GM12878 (cell line): ENCODE measurements around the gene AIFM1. TPM values are rescaled to one million over a fixed set of nuclear protein-coding genes. Genes with fewer than 3 reads are reported as not detected.

Experiments
- ATF7 ChIP-seq: fragments of 450-650 bp; IDR thresholded peaks from 2 replicates; pipeline ENCODE4 v1.6.1; 2016; ENCODE audit warnings: low read depth, mild to moderate bottlenecking
- BCLAF1 ChIP-seq: fragments of 450-650 bp; IDR thresholded peaks from 2 replicates; pipeline ENCODE4 v1.6.1; 2017; ENCODE audit warnings: antibody characterized with exemption, mild to moderate bottlenecking, moderate library complexity
- E4F1 ChIP-seq: fragments of 450-650 bp; IDR thresholded peaks from 2 replicates; pipeline ENCODE4 v1.6.1; 2018; ENCODE audit warnings: borderline replicate concordance, mild to moderate bottlenecking; ENCODE audit not compliant: partially characterized antibody
- ETV6 ChIP-seq, 2 experiments: fragments of 450-650 bp in 1 of 2; IDR thresholded peaks in 1 of 2; conservative IDR thresholded peaks in 1 of 2; 2 replicates each; pipeline ENCODE4 v1.6.1; 2014; ENCODE audit warnings: antibody characterized with exemption in 1 of 2, borderline replicate concordance in 1 of 2, low read depth in 1 of 2, mild to moderate bottlenecking in 1 of 2, moderate library complexity in 1 of 2
- EZH2 ChIP-seq: IDR thresholded peaks from 2 replicates; pipeline ENCODE4 v1.6.1; 2012; ENCODE audit warnings: low read depth, mild to moderate bottlenecking, control low read depth, inconsistent platforms, low read length, borderline replicate concordance; ENCODE audit not compliant: control insufficient read depth
- FOXK2 ChIP-seq: fragments of 450-650 bp; IDR thresholded peaks from 2 replicates; pipeline ENCODE4 v1.6.1; 2017; ENCODE audit warnings: mild to moderate bottlenecking, moderate library complexity
- GATAD2B ChIP-seq: fragments of 450-650 bp; conservative IDR thresholded peaks from 2 replicates; pipeline ENCODE4 v1.6.1; 2017; ENCODE audit warnings: low read depth, mild to moderate bottlenecking, moderate library complexity
- IKZF1 ChIP-seq: fragments of 450-650 bp; conservative IDR thresholded peaks from 2 replicates; pipeline ENCODE4 v1.6.1; 2017; ENCODE audit warnings: antibody characterized with exemption, mild to moderate bottlenecking
- NFYA ChIP-seq: IDR thresholded peaks from 2 replicates; pipeline ENCODE4 v1.6.1; 2011; ENCODE audit warnings: low read depth, mild to moderate bottlenecking, low read length, improper control_type of control experiment, borderline replicate concordance
- NR2C1 ChIP-seq: fragments of 450-650 bp; IDR thresholded peaks from 2 replicates; pipeline ENCODE4 v1.6.1; 2017; ENCODE audit warnings: antibody characterized with exemption, mild to moderate bottlenecking, moderate library complexity
- NRF1 ChIP-seq: conservative IDR thresholded peaks from 2 replicates; pipeline ENCODE4 v1.6.1; 2011; ENCODE audit warnings: mild to moderate bottlenecking, low read depth, low read length, improper control_type of control experiment
- POLR2AphosphoS5 ChIP-seq: IDR thresholded peaks from 2 replicates; pipeline ENCODE4 v1.6.1; 2011; ENCODE audit warnings: mild to moderate bottlenecking, low read length, inconsistent platforms
- POU2F2 ChIP-seq: IDR thresholded peaks from 3 replicates; pipeline ENCODE4 v1.6.1; 2011; ENCODE audit warnings: low read depth, mild to moderate bottlenecking, low read length, borderline replicate concordance
- SPI1 ChIP-seq: IDR thresholded peaks from 2 replicates; pipeline ENCODE4 v1.6.1; 2011; ENCODE audit warnings: low read depth, mild to moderate bottlenecking, low read length, moderate library complexity, borderline replicate concordance; ENCODE audit not compliant: insufficient read depth
- STAT3 ChIP-seq: IDR thresholded peaks from 2 replicates; pipeline ENCODE4 v1.6.1; 2011; ENCODE audit warnings: low read depth, low read length, improper control_type of control experiment
- TARDBP ChIP-seq: IDR thresholded peaks from 2 replicates; pipeline ENCODE4 v1.6.1; 2016; ENCODE audit warnings: borderline replicate concordance
- TCF12 ChIP-seq: IDR thresholded peaks from 2 replicates; pipeline ENCODE4 v1.6.1; 2011; ENCODE audit warnings: low read depth, mild to moderate bottlenecking, low read length
- WRNIP1 ChIP-seq: IDR thresholded peaks from 2 replicates; pipeline ENCODE4 v1.6.1; 2011; ENCODE audit warnings: low read depth, low read length, improper control_type of control experiment, borderline replicate concordance
- YY1 ChIP-seq: IDR thresholded peaks from 2 replicates; pipeline ENCODE4 v1.6.1; 2011; ENCODE audit warnings: low read depth, mild to moderate bottlenecking, low read length
- ZNF207 ChIP-seq: fragments of 450-650 bp; IDR thresholded peaks from 2 replicates; pipeline ENCODE4 v1.6.1; 2014; ENCODE audit warnings: antibody characterized with exemption, mild to moderate bottlenecking, borderline replicate concordance
- polyA plus RNA-seq, 11 experiments: library from polyadenylated mRNA; depleted of rRNA in 4 of 11; unstranded in 6 of 11; stranded (reverse) in 5 of 11; fragments of >200 nt; fragmentation: Nextera tagmentation in 4 of 11; fragmentation: Illumina TruSeq in 1 of 11; extraction: Ambion mirVana in 4 of 11; extraction: Trizol in 1 of 11; gene quantifications; 1 replicate in 1 of 11; 2 replicates in 10 of 11; pipeline versions ENCODE4 v1.2.1 to v1.2.3, GENCODE V29; 2011 to 2016; ENCODE audit warnings: inconsistent platforms in 2 of 11, missing spikeins in 2 of 11, low read depth in 1 of 11
- total RNA-seq, 4 experiments: library from RNA; depleted of rRNA in 3 of 4; stranded (reverse); fragments of >200 nt in 3 of 4; fragmentation: Illumina TruSeq in 1 of 4; extraction: Trizol in 1 of 4; gene quantifications; 2 replicates each; pipeline versions ENCODE4 v1.2.1 to v1.2.3, GENCODE V29; 2013 to 2021
- TF ChIP-seq, protein P1 (sequence below): fragments of 150-350 bp; IDR thresholded peaks from 2 replicates; pipeline ENCODE4 v1.6.1; 2016; ENCODE audit warnings: low read depth, low read length

Gene AIFM1
- total and polyA plus RNA-seq, 10 of the 15 experiments (the other 5 are each of a cell fraction or from before 2014, with no cell fraction given), result 44.2 to 121 (median 80.0) TPM

- TF ChIP-seq E4F1, result peak; percentile 79
- no peak for TF ChIP-seq FOXK2
- peak; percentile 42; the same call in 1 of the 2 replicates for TF ChIP-seq GATAD2B
- peak; percentile 54; the same call in 1 of the 2 replicates for TF ChIP-seq ATF7
- no peak for TF ChIP-seq WRNIP1
- TF ChIP-seq NFYA, result no peak
- no peak for TF ChIP-seq BCLAF1
- peak; percentile 86 for TF ChIP-seq POLR2AphosphoS5
- TF ChIP-seq IKZF1, result peak; percentile 69
- no peak for TF ChIP-seq NR2C1
- peak; percentile 73 for TF ChIP-seq NRF1
- peak; percentile 38; the same call in 1 of the 2 replicates for TF ChIP-seq TCF12
- TF ChIP-seq ZNF207, result peak; percentile 91
- TF ChIP-seq, protein P1, sequence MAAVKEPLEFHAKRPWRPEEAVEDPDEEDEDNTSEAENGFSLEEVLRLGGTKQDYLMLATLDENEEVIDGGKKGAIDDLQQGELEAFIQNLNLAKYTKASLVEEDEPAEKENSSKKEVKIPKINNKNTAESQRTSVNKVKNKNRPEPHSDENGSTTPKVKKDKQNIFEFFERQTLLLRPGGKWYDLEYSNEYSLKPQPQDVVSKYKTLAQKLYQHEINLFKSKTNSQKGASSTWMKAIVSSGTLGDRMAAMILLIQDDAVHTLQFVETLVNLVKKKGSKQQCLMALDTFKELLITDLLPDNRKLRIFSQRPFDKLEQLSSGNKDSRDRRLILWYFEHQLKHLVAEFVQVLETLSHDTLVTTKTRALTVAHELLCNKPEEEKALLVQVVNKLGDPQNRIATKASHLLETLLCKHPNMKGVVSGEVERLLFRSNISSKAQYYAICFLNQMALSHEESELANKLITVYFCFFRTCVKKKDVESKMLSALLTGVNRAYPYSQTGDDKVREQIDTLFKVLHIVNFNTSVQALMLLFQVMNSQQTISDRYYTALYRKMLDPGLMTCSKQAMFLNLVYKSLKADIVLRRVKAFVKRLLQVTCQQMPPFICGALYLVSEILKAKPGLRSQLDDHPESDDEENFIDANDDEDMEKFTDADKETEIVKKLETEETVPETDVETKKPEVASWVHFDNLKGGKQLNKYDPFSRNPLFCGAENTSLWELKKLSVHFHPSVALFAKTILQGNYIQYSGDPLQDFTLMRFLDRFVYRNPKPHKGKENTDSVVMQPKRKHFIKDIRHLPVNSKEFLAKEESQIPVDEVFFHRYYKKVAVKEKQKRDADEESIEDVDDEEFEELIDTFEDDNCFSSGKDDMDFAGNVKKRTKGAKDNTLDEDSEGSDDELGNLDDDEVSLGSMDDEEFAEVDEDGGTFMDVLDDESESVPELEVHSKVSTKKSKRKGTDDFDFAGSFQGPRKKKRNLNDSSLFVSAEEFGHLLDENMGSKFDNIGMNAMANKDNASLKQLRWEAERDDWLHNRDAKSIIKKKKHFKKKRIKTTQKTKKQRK, result no peak
- 0 out of 4 replicates have a peak, but pooled peaks of 1 of the 2 experiments have one; percentile 28 for TF ChIP-seq ETV6 (conservative IDR thresholded peaks at IDR 0.05 in 1 of 2, IDR thresholded peaks at IDR 0.05 in 1 of 2; ENCODE audit: borderline replicate concordance in 1 of 2, low read depth in 1 of 2)
- TF ChIP-seq STAT3, result 0 out of 2 replicates have a peak, but pooled peaks have one; percentile 70
- TF ChIP-seq TARDBP, result no peak
- no peak for TF ChIP-seq SPI1
- peak; percentile 88 for TF ChIP-seq YY1
- TF ChIP-seq EZH2, result no peak
- TF ChIP-seq POU2F2, result 0 out of 3 replicates have a peak, but pooled peaks have one; percentile 8
Observed at GRCh38 chrX:130165703-130166502, at the start of gene AIFM1 (continued).
